SK-N-SH treated with all-trans-retinoic acid at 6 μM for 48 hours (cell line): ENCODE data around the gene LPIN3.

Experiments used
- ATAC-seq: fragments of 200-7000 bp; cut with Tn5 transposase; 3 replicates; pipeline ENCODE4 v1.9.1; 2020; ENCODE audit warnings: mild to moderate bottlenecking, moderate library complexity
- ARNTL ChIP-seq: fragments of 450-650 bp; formaldehyde crosslinking; IDR thresholded peaks from 2 replicates; pipeline ENCODE4 v1.5.0; 2020; ENCODE audit warnings: low read depth, mild to moderate bottlenecking, moderate library complexity, borderline replicate concordance
- BACH2 ChIP-seq: fragments of 250-450 bp; sonication (Bioruptor Pico); IDR thresholded peaks from 2 replicates; pipeline ENCODE4 v1.9.0; 2021; ENCODE audit warnings: mild to moderate bottlenecking, borderline replicate concordance
- CSDC2 ChIP-seq: fragments of 250-450 bp; sonication (Bioruptor Pico); IDR thresholded peaks from 2 replicates; pipeline ENCODE4 v1.5.0; 2020; ENCODE audit warnings: mild to moderate bottlenecking, moderate library complexity
- ESRRG ChIP-seq: fragments of 250-450 bp; sonication (Bioruptor Pico); IDR thresholded peaks from 2 replicates; pipeline ENCODE4 v1.6.1; 2021; ENCODE audit warnings: mild to moderate bottlenecking
- GLIS3 ChIP-seq: fragments of 250-450 bp; sonication (Bioruptor Pico); IDR thresholded peaks from 2 replicates; pipeline ENCODE4 v1.5.0; 2020; ENCODE audit warnings: mild to moderate bottlenecking, moderate library complexity
- ISL1 ChIP-seq: fragments of 250-450 bp; sonication (Bioruptor Pico); IDR thresholded peaks from 2 replicates; pipeline ENCODE4 v2.1.2; 2022; ENCODE audit warnings: mild to moderate bottlenecking, moderate library complexity
- OSR1 ChIP-seq: fragments of 250-450 bp; sonication (Bioruptor Pico); IDR thresholded peaks from 2 replicates; pipeline ENCODE4 v1.8.0; 2022; ENCODE audit warnings: moderate library complexity, mild to moderate bottlenecking, inconsistent platforms
- POU6F1 ChIP-seq: fragments of 250-450 bp; sonication (Bioruptor Pico); IDR thresholded peaks from 2 replicates; pipeline ENCODE4 v1.8.0; 2021; ENCODE audit warnings: low read depth, mild to moderate bottlenecking, moderate library complexity, borderline replicate concordance
- PPARA ChIP-seq: fragments of 250-450 bp; sonication (Bioruptor Pico); IDR thresholded peaks from 2 replicates; pipeline ENCODE4 v1.5.0; 2020; ENCODE audit warnings: mild to moderate bottlenecking, borderline replicate concordance
- RARB ChIP-seq: fragments of 250-450 bp; sonication (Bioruptor Pico); IDR thresholded peaks from 2 replicates; pipeline ENCODE4 v1.8.0; 2021; ENCODE audit warnings: mild to moderate bottlenecking, moderate library complexity
- SNAI2 ChIP-seq: fragments of 250-450 bp; sonication (Bioruptor Pico); IDR thresholded peaks from 2 replicates; pipeline ENCODE4 v1.5.0; 2020; ENCODE audit warnings: mild to moderate bottlenecking, moderate library complexity
- TCF4 ChIP-seq: fragments of 250-450 bp; sonication (Bioruptor Pico); IDR thresholded peaks from 2 replicates; pipeline ENCODE4 v1.8.0; 2021; ENCODE audit warnings: mild to moderate bottlenecking, moderate library complexity, borderline replicate concordance
- TOX ChIP-seq: fragments of 250-450 bp; sonication (Bioruptor Pico); IDR thresholded peaks from 2 replicates; pipeline ENCODE4 v1.8.0; 2021; ENCODE audit warnings: mild to moderate bottlenecking, moderate library complexity, borderline replicate concordance
- ZC3H10 ChIP-seq: fragments of 250-450 bp; sonication (Bioruptor Pico); IDR thresholded peaks from 2 replicates; pipeline ENCODE4 v1.5.1; 2021; ENCODE audit warnings: mild to moderate bottlenecking, moderate library complexity
- ZFP30 ChIP-seq: fragments of 450-650 bp; formaldehyde crosslinking; IDR thresholded peaks from 2 replicates; pipeline ENCODE4 v1.5.0; 2022; ENCODE audit warnings: mild to moderate bottlenecking, moderate library complexity
- ZNF565 ChIP-seq: fragments of 450-650 bp; formaldehyde crosslinking; conservative IDR thresholded peaks from 2 replicates; pipeline ENCODE4 v1.5.0; 2020; ENCODE audit warnings: low read depth, mild to moderate bottlenecking, moderate library complexity
- ZNF70 ChIP-seq: fragments of 450-650 bp; formaldehyde crosslinking; IDR thresholded peaks from 2 replicates; pipeline ENCODE4 v1.5.0; 2020; ENCODE audit warnings: mild to moderate bottlenecking, moderate library complexity
- ZNF8 ChIP-seq: fragments of 450-650 bp; formaldehyde crosslinking; IDR thresholded peaks from 2 replicates; pipeline ENCODE4 v1.5.0; 2020; ENCODE audit warnings: mild to moderate bottlenecking, moderate library complexity
- TF ChIP-seq, protein P1 (sequence below): fragments of 250-450 bp; sonication (Bioruptor Pico); IDR thresholded peaks from 2 replicates; pipeline ENCODE4 v1.5.1; 2020; ENCODE audit warnings: low read depth, mild to moderate bottlenecking, moderate library complexity
- TF ChIP-seq, protein P2 (sequence below): fragments of 250-450 bp; sonication (Bioruptor Pico); IDR thresholded peaks from 2 replicates; pipeline ENCODE4 v1.8.0; 2020; ENCODE audit warnings: mild to moderate bottlenecking, moderate library complexity, borderline replicate concordance
- TF ChIP-seq, protein P3 (sequence below): fragments of 250-450 bp; sonication (Bioruptor Pico); IDR thresholded peaks from 2 replicates; pipeline ENCODE4 v1.5.0; 2020; ENCODE audit warnings: mild to moderate bottlenecking, moderate library complexity

The LPIN3 gene

GRCh38 chr20:41359541-41360011 lies 19.0 kb downstream of the LPIN3 start:
- ATAC-seq: no peak

DNA sequence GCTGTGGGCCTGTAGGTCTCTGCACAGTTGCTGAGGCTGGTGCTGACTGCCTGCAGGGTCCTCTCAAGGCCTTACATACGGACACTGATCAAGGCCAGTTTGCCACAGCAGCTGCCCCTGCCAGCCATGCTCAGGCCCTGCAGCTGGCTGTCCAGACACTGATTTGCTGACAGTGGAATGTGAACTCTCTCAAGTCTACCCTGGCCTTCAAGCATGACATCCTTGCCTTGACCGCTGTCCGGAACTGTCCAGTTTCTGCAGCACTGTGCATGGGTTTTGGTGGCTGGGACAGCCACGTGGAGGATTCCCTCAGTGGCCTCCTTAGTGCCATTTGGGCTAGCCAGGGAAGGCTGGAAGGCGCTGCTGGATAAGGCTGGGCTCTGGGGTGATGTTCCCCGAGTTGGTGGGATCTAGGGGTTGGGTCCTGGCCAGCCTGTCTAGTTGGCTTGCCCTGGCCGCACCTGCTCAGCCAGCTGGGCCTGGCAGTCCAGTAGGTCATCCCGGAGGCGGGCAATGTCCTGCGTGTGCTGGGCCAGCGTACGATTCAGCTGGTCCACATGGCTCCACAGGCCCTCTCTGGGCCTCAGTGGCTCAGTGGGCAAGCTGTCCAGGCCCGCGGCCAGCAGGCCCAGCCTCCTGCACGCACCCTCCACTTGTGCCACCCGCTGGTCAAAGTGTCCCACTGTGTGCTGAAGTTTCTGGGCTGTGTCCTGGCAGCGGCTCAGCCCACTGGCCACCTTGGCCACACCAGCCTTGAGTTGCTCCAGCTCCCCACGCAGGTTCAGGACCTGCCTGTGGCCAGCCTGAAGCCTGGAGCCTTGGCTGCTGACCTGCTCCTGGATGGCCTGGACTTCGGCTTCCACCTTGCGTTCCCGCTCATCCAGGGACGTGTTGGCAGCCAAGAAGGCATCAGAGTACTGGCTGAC lies 20.5 kb downstream of the LPIN3 start:
- TF ChIP-seq ISL1 (CRISPR knock-in tag) (no peak), SNAI2 (CRISPR knock-in tag) (no peak), GLIS3 (CRISPR knock-in tag) (no peak), ZNF565 (no peak), ESRRG (CRISPR knock-in tag) (no peak), POU6F1 (CRISPR knock-in tag) (no peak), TOX (CRISPR knock-in tag) (no peak), BACH2 (CRISPR knock-in tag) (no peak), ZFP30 (CRISPR knock-in tag) (no peak), ZNF70 (CRISPR knock-in tag) (no peak), ARNTL (CRISPR knock-in tag) (no peak), ZC3H10 (CRISPR knock-in tag) (no peak), TCF4 (no peak), RARB (CRISPR knock-in tag) (no peak), PPARA (no peak)
- TF ChIP-seq, protein P1, sequence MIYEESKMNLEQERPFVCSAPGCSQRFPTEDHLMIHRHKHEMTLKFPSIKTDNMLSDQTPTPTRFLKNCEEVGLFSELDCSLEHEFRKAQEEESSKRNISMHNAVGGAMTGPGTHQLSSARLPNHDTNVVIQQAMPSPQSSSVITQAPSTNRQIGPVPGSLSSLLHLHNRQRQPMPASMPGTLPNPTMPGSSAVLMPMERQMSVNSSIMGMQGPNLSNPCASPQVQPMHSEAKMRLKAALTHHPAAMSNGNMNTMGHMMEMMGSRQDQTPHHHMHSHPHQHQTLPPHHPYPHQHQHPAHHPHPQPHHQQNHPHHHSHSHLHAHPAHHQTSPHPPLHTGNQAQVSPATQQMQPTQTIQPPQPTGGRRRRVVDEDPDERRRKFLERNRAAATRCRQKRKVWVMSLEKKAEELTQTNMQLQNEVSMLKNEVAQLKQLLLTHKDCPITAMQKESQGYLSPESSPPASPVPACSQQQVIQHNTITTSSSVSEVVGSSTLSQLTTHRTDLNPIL: no peak
- ATAC-seq: peak; percentile 7; the same call in 1 of the 3 replicates

More at GRCh38 chr20:41359541-41360011, 19.0 kb downstream of the LPIN3 start:
- TF ChIP-seq, protein P2, sequence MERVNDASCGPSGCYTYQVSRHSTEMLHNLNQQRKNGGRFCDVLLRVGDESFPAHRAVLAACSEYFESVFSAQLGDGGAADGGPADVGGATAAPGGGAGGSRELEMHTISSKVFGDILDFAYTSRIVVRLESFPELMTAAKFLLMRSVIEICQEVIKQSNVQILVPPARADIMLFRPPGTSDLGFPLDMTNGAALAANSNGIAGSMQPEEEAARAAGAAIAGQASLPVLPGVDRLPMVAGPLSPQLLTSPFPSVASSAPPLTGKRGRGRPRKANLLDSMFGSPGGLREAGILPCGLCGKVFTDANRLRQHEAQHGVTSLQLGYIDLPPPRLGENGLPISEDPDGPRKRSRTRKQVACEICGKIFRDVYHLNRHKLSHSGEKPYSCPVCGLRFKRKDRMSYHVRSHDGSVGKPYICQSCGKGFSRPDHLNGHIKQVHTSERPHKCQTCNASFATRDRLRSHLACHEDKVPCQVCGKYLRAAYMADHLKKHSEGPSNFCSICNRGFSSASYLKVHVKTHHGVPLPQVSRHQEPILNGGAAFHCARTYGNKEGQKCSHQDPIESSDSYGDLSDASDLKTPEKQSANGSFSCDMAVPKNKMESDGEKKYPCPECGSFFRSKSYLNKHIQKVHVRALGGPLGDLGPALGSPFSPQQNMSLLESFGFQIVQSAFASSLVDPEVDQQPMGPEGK (CRISPR knock-in tag): no peak
- TF ChIP-seq BACH2 (CRISPR knock-in tag) (no peak), ISL1 (CRISPR knock-in tag) (no peak), ARNTL (CRISPR knock-in tag) (no peak), TCF4 (no peak), OSR1 (CRISPR knock-in tag) (no peak), ZNF70 (CRISPR knock-in tag) (no peak), RARB (CRISPR knock-in tag) (no peak), CSDC2 (CRISPR knock-in tag) (no peak), ZNF8 (CRISPR knock-in tag) (no peak)
- TF ChIP-seq, protein P3, sequence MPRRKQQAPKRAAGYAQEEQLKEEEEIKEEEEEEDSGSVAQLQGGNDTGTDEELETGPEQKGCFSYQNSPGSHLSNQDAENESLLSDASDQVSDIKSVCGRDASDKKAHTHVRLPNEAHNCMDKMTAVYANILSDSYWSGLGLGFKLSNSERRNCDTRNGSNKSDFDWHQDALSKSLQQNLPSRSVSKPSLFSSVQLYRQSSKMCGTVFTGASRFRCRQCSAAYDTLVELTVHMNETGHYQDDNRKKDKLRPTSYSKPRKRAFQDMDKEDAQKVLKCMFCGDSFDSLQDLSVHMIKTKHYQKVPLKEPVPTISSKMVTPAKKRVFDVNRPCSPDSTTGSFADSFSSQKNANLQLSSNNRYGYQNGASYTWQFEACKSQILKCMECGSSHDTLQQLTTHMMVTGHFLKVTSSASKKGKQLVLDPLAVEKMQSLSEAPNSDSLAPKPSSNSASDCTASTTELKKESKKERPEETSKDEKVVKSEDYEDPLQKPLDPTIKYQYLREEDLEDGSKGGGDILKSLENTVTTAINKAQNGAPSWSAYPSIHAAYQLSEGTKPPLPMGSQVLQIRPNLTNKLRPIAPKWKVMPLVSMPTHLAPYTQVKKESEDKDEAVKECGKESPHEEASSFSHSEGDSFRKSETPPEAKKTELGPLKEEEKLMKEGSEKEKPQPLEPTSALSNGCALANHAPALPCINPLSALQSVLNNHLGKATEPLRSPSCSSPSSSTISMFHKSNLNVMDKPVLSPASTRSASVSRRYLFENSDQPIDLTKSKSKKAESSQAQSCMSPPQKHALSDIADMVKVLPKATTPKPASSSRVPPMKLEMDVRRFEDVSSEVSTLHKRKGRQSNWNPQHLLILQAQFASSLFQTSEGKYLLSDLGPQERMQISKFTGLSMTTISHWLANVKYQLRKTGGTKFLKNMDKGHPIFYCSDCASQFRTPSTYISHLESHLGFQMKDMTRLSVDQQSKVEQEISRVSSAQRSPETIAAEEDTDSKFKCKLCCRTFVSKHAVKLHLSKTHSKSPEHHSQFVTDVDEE (CRISPR knock-in tag): no peak
